Uterus (tissue), 2 donors: ENCODE measurements around the gene HILPDA.
"Not testable (repeated sequence)": the region's sequence is repeated elsewhere in the genome, so short reads cannot be mapped to it uniquely, and the experiment has no call there.

Experiments
- POLR2A ChIP-seq, 2 donors: fragments of 450-650 bp; IDR thresholded peaks; one replicate each; pipeline ENCODE4 v1.6.1; 2016; ENCODE audit warnings: antibody characterized with exemption in 2 of 2, mild to moderate bottlenecking in 1 of 2, moderate library complexity in 1 of 2
- TF ChIP-seq, protein P1 (sequence below), 4 experiments: fragments of 200-600 bp in 2 of 4; fragments of 450-650 bp in 2 of 4; sonication (generic) in 2 of 4; IDR thresholded peaks; one replicate each; pipeline ENCODE4 v1.5.1; 2016 to 2019; ENCODE audit warnings: antibody characterized with exemption in 4 of 4, mild to moderate bottlenecking in 2 of 4, moderate library complexity in 1 of 4

DNA sequence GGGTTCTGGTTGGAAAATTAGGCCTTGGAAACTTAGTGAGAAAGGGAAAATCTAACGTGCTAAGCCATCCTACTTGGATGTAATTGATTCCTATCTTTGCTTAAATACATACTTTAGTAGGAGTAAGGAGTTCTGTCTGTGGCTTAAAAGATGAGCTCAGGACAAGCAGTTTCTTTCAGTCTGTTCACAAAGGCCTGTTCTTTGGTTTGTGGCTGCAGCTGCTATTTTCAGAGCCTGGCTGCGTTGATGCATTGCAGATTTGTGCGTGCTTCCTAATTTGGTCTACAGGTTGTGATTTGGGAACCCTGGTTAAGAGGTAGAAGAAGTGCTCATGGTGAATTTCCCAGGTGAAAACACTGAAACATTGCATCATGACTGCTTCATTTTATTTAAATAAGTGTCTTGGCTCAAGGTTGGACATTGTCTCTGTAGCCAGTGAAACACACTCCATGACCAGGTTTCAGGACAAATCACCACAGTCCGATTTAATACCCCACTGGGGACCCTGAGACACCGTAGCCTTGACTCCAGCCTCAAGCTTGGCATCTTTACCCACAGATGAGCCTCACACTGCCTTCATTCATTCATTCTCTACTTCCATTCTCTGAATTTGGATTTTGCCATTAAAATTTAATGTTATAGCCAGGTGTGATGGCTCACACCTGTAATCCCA lies 51.8 kb downstream of the HILPDA start:
- TF ChIP-seq, protein P1, sequence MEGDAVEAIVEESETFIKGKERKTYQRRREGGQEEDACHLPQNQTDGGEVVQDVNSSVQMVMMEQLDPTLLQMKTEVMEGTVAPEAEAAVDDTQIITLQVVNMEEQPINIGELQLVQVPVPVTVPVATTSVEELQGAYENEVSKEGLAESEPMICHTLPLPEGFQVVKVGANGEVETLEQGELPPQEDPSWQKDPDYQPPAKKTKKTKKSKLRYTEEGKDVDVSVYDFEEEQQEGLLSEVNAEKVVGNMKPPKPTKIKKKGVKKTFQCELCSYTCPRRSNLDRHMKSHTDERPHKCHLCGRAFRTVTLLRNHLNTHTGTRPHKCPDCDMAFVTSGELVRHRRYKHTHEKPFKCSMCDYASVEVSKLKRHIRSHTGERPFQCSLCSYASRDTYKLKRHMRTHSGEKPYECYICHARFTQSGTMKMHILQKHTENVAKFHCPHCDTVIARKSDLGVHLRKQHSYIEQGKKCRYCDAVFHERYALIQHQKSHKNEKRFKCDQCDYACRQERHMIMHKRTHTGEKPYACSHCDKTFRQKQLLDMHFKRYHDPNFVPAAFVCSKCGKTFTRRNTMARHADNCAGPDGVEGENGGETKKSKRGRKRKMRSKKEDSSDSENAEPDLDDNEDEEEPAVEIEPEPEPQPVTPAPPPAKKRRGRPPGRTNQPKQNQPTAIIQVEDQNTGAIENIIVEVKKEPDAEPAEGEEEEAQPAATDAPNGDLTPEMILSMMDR (IDR thresholded peaks at IDR 0.05), result not testable (repeated sequence)
- TF ChIP-seq POLR2A (IDR thresholded peaks at IDR 0.05), result not testable (repeated sequence)
